Ovary (tissue), 9 donors: ENCODE measurements around the gene NUDT8. TPM values are rescaled to one million over a fixed set of nuclear protein-coding genes. Genes with fewer than 3 reads are reported as not detected.

Source experiments
- DNase-seq, 5 donors: peaks; one replicate each; pipeline ENCODE4 v3.0.0-alpha.2; 2019 to 2020
- H3K27ac ChIP-seq, 2 donors: fragments of 200-600 bp; one replicate each; pipeline versions ENCODE4 v1.5.1 to v1.8.0; 2019 to 2022
- H3K27me3 ChIP-seq: fragments of 200-600 bp; one replicate; pipeline ENCODE4 v1.8.0; 2022
- H3K36me3 ChIP-seq: fragments of 200-600 bp; sonication (generic); one replicate; pipeline ENCODE4 v1.5.1; 2019
- H3K4me1 ChIP-seq: one replicate; pipeline ENCODE4 v1.8.1; 2013; ENCODE audit warnings: mild to moderate bottlenecking, moderate library complexity; ENCODE audit not compliant: insufficient read depth
- H3K4me3 ChIP-seq: fragments of 200-600 bp; sonication (generic); one replicate; pipeline ENCODE4 v1.5.1; 2017
- H3K9me3 ChIP-seq, 2 donors: fragments of 200-600 bp in 1 of 2; sonication (generic) in 1 of 2; one replicate each; pipeline versions ENCODE4 v1.5.1 to v1.8.1; 2013 to 2019; ENCODE audit warnings: mild to moderate bottlenecking in 1 of 2, moderate library complexity in 1 of 2
- EP300 ChIP-seq: sonication (generic); formaldehyde crosslinking; IDR thresholded peaks from one replicate; pipeline ENCODE4 v1.6.1; 2017; ENCODE audit warnings: antibody characterized with exemption
- POLR2A ChIP-seq: fragments of 450-650 bp; IDR thresholded peaks from one replicate; pipeline ENCODE4 v1.6.1; 2017; ENCODE audit warnings: antibody characterized with exemption, mild to moderate bottlenecking, moderate library complexity
- WGBS, 3 donors: extraction: QIAGEN DNeasy Blood & Tissue Kit in 1 of 3; methylation state at CpG; one replicate each; pipeline versions ENCODE4 v1.1.5 to v1.1.7; 2013 to 2017; 5-methylcytosine and 5-hydroxymethylcytosine counted together
- intact Hi-C, 4 donors: fragments of 100-400 bp; cut with DNase I; formaldehyde crosslinking; loops; one replicate each; pipeline versions ENCODE4 v1.11.0 to v1.15.1; 2022 to 2023
- polyA plus RNA-seq, 2 donors: library from polyadenylated mRNA; stranded (reverse); fragments of 200-250 nt in 1 of 2; fragments of 350-450 nt in 1 of 2; fragmentation: Illumina TruSeq in 1 of 2; extraction: RNeasy Lipid Tissue Mini Kit (QIAGEN cat#74804) in 1 of 2; gene quantifications; one replicate each; pipeline ENCODE4 v1.2.3, GENCODE V29; 2013 to 2014
- small RNA-seq: library from RNA; depleted of rRNA; stranded (forward); fragments of <200 nt; gene quantifications from one replicate; pipeline ENCODE3, GENCODE V24; 2016
- total RNA-seq, 7 donors: library from RNA; depleted of rRNA in 2 of 7; stranded (reverse); fragments of >200 nt in 2 of 7; fragmentation: NEBNext Ultra II Directional in 3 of 7; extraction: Animal tissue kit (Norgen Biotek cat#: 25700) in 3 of 7; gene quantifications; one replicate each; pipeline versions ENCODE4 v1.1.0 to v1.2.4, GENCODE V29; 2016 to 2023
- TF ChIP-seq, protein P1 (sequence below), 3 donors: fragments of 450-650 bp in 2 of 3; fragments of 200-600 bp in 1 of 3; IDR thresholded peaks; one replicate each; pipeline versions ENCODE4 v1.5.1 to v1.8.0; 2016 to 2022; ENCODE audit warnings: antibody characterized with exemption in 3 of 3, mild to moderate bottlenecking in 1 of 3
- donor health status: DM: no; HTN: no; CAD: no; lungs with moderate emphysema.
- donor health status: DM: no; HTN: no; CAD: no.
- donor health status: Bipolar disorder and iron deficiency.
- donor health status: DM: yes; HTN: yes; CAD: no.
- donor health status: DM: no; HTN: no; CAD: no.
- donor health status: DM: yes; HTN: yes; CAD: no.

The NUDT8 gene
- total and polyA plus RNA-seq, 9 donors: 5.0 to 10.5 (median 7.3) TPM; not detected in 1

DNA sequence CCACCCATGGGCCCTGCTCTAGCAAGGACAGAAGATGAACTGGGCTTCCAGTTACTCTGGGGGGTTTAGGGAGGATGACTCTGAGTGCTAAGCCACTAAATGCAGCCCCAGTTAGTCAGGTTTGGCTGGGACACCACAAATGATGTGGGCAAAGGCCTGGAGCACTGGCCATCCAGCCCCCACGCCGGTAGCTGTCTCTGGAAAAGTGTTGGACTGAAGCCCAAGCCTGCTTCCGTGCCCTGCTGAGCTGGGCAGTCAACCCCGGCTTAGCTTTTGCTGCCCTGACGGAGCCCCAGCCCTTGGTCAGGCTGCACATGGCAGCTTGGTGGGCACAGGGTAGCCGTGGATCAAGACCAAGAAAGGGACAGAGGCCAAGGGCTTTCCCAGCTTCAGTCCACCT is 51.8 kb downstream of the NUDT8 start:
- H3K9me3 ChIP-seq: no peaks in the 10 kb centered on the region
- no peaks in the 10 kb centered on the region for H3K4me1 ChIP-seq
- H3K36me3 ChIP-seq: no peaks in the 10 kb centered on the region
- intact Hi-C loops: loop anchor here in 1 of 4 donors (10.0 kb wide), 1 partner anchor 77 kb away; the partner anchor contains the start of gene ACY3
- H3K27me3 ChIP-seq: no peaks in the 10 kb centered on the region
- H3K27ac ChIP-seq: no peak overlapping the region
- DNase-seq: no peak
- TF ChIP-seq, protein P1, sequence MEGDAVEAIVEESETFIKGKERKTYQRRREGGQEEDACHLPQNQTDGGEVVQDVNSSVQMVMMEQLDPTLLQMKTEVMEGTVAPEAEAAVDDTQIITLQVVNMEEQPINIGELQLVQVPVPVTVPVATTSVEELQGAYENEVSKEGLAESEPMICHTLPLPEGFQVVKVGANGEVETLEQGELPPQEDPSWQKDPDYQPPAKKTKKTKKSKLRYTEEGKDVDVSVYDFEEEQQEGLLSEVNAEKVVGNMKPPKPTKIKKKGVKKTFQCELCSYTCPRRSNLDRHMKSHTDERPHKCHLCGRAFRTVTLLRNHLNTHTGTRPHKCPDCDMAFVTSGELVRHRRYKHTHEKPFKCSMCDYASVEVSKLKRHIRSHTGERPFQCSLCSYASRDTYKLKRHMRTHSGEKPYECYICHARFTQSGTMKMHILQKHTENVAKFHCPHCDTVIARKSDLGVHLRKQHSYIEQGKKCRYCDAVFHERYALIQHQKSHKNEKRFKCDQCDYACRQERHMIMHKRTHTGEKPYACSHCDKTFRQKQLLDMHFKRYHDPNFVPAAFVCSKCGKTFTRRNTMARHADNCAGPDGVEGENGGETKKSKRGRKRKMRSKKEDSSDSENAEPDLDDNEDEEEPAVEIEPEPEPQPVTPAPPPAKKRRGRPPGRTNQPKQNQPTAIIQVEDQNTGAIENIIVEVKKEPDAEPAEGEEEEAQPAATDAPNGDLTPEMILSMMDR (IDR thresholded peaks at IDR 0.05): no peak
- TF ChIP-seq EP300: no peak
- TF ChIP-seq POLR2A: no peak
- no peak overlapping the region for H3K4me3 ChIP-seq
- 68 to 78% (median 72%) methylated on average over 6 of the region's 6 CpGs for WGBS, 3 donors

Small RNAs within 50 kb of the gene (small RNA-seq; reads per million reads assigned to genes)
- gene AP003385.3: not detected

Other genes with a start within 250 kb of the NUDT8 start
- gene RAD9A, start 238.0 kb downstream of the NUDT8 start, total RNA-seq: 10 to 100 TPM; 13.9 to 51.7 (median 23.5) TPM
- gene RAD9A, start 238.0 kb downstream of the NUDT8 start, polyA plus RNA-seq: 10 to 100 TPM in 1 of 2 donors, 1 to 10 TPM in 1; 3.1 to 20.3 TPM
- 10 to 100 TPM; 32.2 to 86.9 (median 55.5) TPM for gene PPP1CA, start 228.1 kb downstream of the NUDT8 start, total RNA-seq
- gene PPP1CA, start 228.1 kb downstream of the NUDT8 start, polyA plus RNA-seq: 10 to 100 TPM; 43.7 to 54.9 TPM
- 1 to 10 TPM in 3 of 7 donors, under 1 TPM in 4; 0.15 to 2.0 (median 1.00) TPM for gene TBC1D10C, start 225.9 kb downstream of the NUDT8 start, total RNA-seq
- 1 to 10 TPM in 1 of 2 donors, under 1 TPM in 1; 0.32 to 1.6 TPM for gene TBC1D10C, start 225.9 kb downstream of the NUDT8 start, polyA plus RNA-seq
- 10 to 100 TPM in 1 of 7 donors, 1 to 10 TPM in 1, under 1 TPM in 5; 0.12 to 13.2 (median 0.66) TPM for gene CARNS1, start 214.3 kb downstream of the NUDT8 start, total RNA-seq
- under 1 TPM; 0.45 to 0.58 TPM for gene CARNS1, start 214.3 kb downstream of the NUDT8 start, polyA plus RNA-seq
- 10 to 100 TPM; 24.8 to 38.6 (median 33.1) TPM for gene RPS6KB2, start 201.4 kb downstream of the NUDT8 start, total RNA-seq
- gene RPS6KB2, start 201.4 kb downstream of the NUDT8 start, polyA plus RNA-seq: 10 to 100 TPM; 10.4 to 38.2 TPM
- gene PTPRCAP, start 192.3 kb downstream of the NUDT8 start, total RNA-seq: 10 to 100 TPM in 1 of 7 donors, 1 to 10 TPM in 6; 2.4 to 10.7 (median 3.2) TPM
- 1 to 10 TPM in 1 of 2 donors, not detected in 1; 7.2 TPM for gene PTPRCAP, start 192.3 kb downstream of the NUDT8 start, polyA plus RNA-seq
- 10 to 100 TPM; 31.1 to 80.5 (median 60.8) TPM for gene CORO1B, start 186.5 kb downstream of the NUDT8 start, total RNA-seq
- 10 to 100 TPM in 1 of 2 donors, 1 to 10 TPM in 1; 2.8 to 74.3 TPM for gene CORO1B, start 186.5 kb downstream of the NUDT8 start, polyA plus RNA-seq
- gene GPR152, start 177.2 kb downstream of the NUDT8 start, total RNA-seq: under 1 TPM in 1 of 7 donors, not detected in 6; 0.15 TPM
- not detected for gene GPR152, start 177.2 kb downstream of the NUDT8 start, polyA plus RNA-seq
- 1 to 10 TPM in 4 of 7 donors, under 1 TPM in 2, not detected in 1; 0.13 to 2.1 (median 1.2) TPM for gene CABP4, start 174.6 kb downstream of the NUDT8 start, total RNA-seq
- gene CABP4, start 174.6 kb downstream of the NUDT8 start, polyA plus RNA-seq: under 1 TPM; 0.62 to 0.92 TPM
- gene TMEM134, start 160.7 kb downstream of the NUDT8 start, total RNA-seq: 10 to 100 TPM; 37.6 to 69.8 (median 44.8) TPM
- gene TMEM134, start 160.7 kb downstream of the NUDT8 start, polyA plus RNA-seq: 10 to 100 TPM in 1 of 2 donors, 1 to 10 TPM in 1; 2.7 to 44.3 TPM
- 100 to 1,000 TPM in 1 of 7 donors, 10 to 100 TPM in 6; 49.1 to 103 (median 65.4) TPM for gene AIP, start 146.9 kb downstream of the NUDT8 start, total RNA-seq
- gene AIP, start 146.9 kb downstream of the NUDT8 start, polyA plus RNA-seq: 100 to 1,000 TPM in 1 of 2 donors, 10 to 100 TPM in 1; 33.5 to 114 TPM
- 10 to 100 TPM in 3 of 7 donors, 1 to 10 TPM in 4; 3.1 to 77.2 (median 9.5) TPM for gene PITPNM1, start 124.6 kb downstream of the NUDT8 start, total RNA-seq
- gene PITPNM1, start 124.6 kb downstream of the NUDT8 start, polyA plus RNA-seq: 1 to 10 TPM; 5.3 to 6.1 TPM
- 10 to 100 TPM; 15.8 to 66.1 (median 34.6) TPM for gene CDK2AP2, start 121.8 kb downstream of the NUDT8 start, total RNA-seq
- 10 to 100 TPM in 1 of 2 donors, 1 to 10 TPM in 1; 3.8 to 35.9 TPM for gene CDK2AP2, start 121.8 kb downstream of the NUDT8 start, polyA plus RNA-seq
- gene CABP2, start 106.5 kb downstream of the NUDT8 start, total RNA-seq: not detected
- not detected for gene CABP2, start 106.5 kb downstream of the NUDT8 start, polyA plus RNA-seq
- 1,000 to 10,000 TPM in 1 of 7 donors, 100 to 1,000 TPM in 6; 358 to 1,321 (median 474) TPM for gene GSTP1, start 46.1 kb downstream of the NUDT8 start, total RNA-seq
- 100 to 1,000 TPM; 189 to 444 TPM for gene GSTP1, start 46.1 kb downstream of the NUDT8 start, polyA plus RNA-seq
- 100 to 1,000 TPM; 143 to 184 (median 169) TPM for gene NDUFV1, start 23.0 kb downstream of the NUDT8 start, total RNA-seq
- 100 to 1,000 TPM in 1 of 2 donors, 10 to 100 TPM in 1; 47.7 to 133 TPM for gene NDUFV1, start 23.0 kb downstream of the NUDT8 start, polyA plus RNA-seq
- gene TBX10, start 9.8 kb upstream of the NUDT8 start, total RNA-seq: not detected
- not detected for gene TBX10, start 9.8 kb upstream of the NUDT8 start, polyA plus RNA-seq
- under 1 TPM in 2 of 7 donors, not detected in 5; 0.24 to 0.25 TPM for gene ACY3, start 20.8 kb upstream of the NUDT8 start, total RNA-seq
- gene ACY3, start 20.8 kb upstream of the NUDT8 start, polyA plus RNA-seq: under 1 TPM in 1 of 2 donors, not detected in 1; 0.07 TPM
- under 1 TPM in 4 of 7 donors, not detected in 3; 0.15 to 0.57 (median 0.27) TPM for gene ALDH3B2, start 44.7 kb upstream of the NUDT8 start, total RNA-seq
- gene ALDH3B2, start 44.7 kb upstream of the NUDT8 start, polyA plus RNA-seq: not detected